HepG2 (cell line): ENCODE measurements around the gene MADCAM1. TPM values are rescaled to one million over a fixed set of nuclear protein-coding genes. Genes with fewer than 3 reads are reported as not detected.
A peak's percentile ranks its signal among the peaks of the same experiment; 100 is the strongest.

Source experiments
- CHCHD3 ChIP-seq: sonication (generic); formaldehyde crosslinking; IDR thresholded peaks from 2 replicates; pipeline ENCODE4 v1.8.0; 2022; ENCODE audit warnings: mild to moderate bottlenecking, missing genetic modification reagents, moderate library complexity
- DMTF1 ChIP-seq: sonication (generic); formaldehyde crosslinking; IDR thresholded peaks from 2 replicates; pipeline ENCODE4 v1.4.0; 2020; ENCODE audit warnings: mild to moderate bottlenecking, missing genetic modification reagents
- E2F5 ChIP-seq: sonication (generic); formaldehyde crosslinking; conservative IDR thresholded peaks from 2 replicates; pipeline ENCODE4 v1.4.0; 2020; ENCODE audit warnings: missing genetic modification reagents
- FOXO4 ChIP-seq: sonication (generic); formaldehyde crosslinking; conservative IDR thresholded peaks from 2 replicates; pipeline ENCODE4 v1.8.1; 2023; ENCODE audit warnings: missing genetic modification reagents
- FOXP4 ChIP-seq: sonication (generic); formaldehyde crosslinking; IDR thresholded peaks from 2 replicates; pipeline ENCODE4 v1.4.0; 2020; ENCODE audit warnings: missing genetic modification reagents
- MAZ ChIP-seq, 2 experiments: sonication (generic) in 1 of 2; formaldehyde crosslinking in 1 of 2; IDR thresholded peaks; 2 replicates each; pipeline versions ENCODE4 v1.5.0 to v1.6.1; 2012 to 2020; ENCODE audit warnings: low read depth in 2 of 2, mild to moderate bottlenecking in 2 of 2, borderline replicate concordance in 1 of 2, improper control_type of control experiment in 1 of 2, low read length in 1 of 2, missing genetic modification reagents in 1 of 2, moderate library complexity in 1 of 2
- NBN ChIP-seq: fragments of 450-650 bp; conservative IDR thresholded peaks from 2 replicates; pipeline ENCODE4 v1.6.1; 2017
- NFRKB ChIP-seq: fragments of 450-650 bp; IDR thresholded peaks from 2 replicates; pipeline ENCODE4 v1.6.1; 2017
- NFYB ChIP-seq: sonication (generic); formaldehyde crosslinking; IDR thresholded peaks from 2 replicates; pipeline ENCODE4 v1.4.0; 2020; ENCODE audit warnings: missing genetic modification reagents
- NR0B2 ChIP-seq: sonication (generic); formaldehyde crosslinking; IDR thresholded peaks from 2 replicates; pipeline ENCODE4 v1.4.0; 2020; ENCODE audit warnings: mild to moderate bottlenecking, missing genetic modification reagents
- SRSF1 ChIP-seq: fragments of 200-400 bp; formaldehyde crosslinking; optimal IDR thresholded peaks from 2 replicates; pipeline ENCODE3; 2017; ENCODE audit warnings: mild to moderate bottlenecking, low read depth, low read length, moderate library complexity
- TBL1XR1 ChIP-seq: fragments of 150-350 bp; IDR thresholded peaks from 2 replicates; pipeline ENCODE4 v1.6.1; 2014; ENCODE audit warnings: borderline replicate concordance, low read length; ENCODE audit not compliant: partially characterized antibody
- ZNF138 ChIP-seq: sonication (generic); formaldehyde crosslinking; IDR thresholded peaks from 2 replicates; pipeline ENCODE4 v1.5.0; 2020; ENCODE audit warnings: mild to moderate bottlenecking, low read depth, missing genetic modification reagents
- ZNF282 ChIP-seq: fragments of 450-650 bp; IDR thresholded peaks from 2 replicates; pipeline ENCODE4 v1.6.1; 2018; ENCODE audit not compliant: partially characterized antibody
- ZNF333 ChIP-seq: sonication (generic); formaldehyde crosslinking; IDR thresholded peaks from 2 replicates; pipeline ENCODE4 v1.4.0; 2020; ENCODE audit warnings: mild to moderate bottlenecking, missing genetic modification reagents, borderline replicate concordance
- ZNF350 ChIP-seq: sonication (generic); formaldehyde crosslinking; IDR thresholded peaks from 2 replicates; pipeline ENCODE4 v1.4.0; 2020; ENCODE audit warnings: mild to moderate bottlenecking, low read depth, missing genetic modification reagents, borderline replicate concordance
- ZXDC ChIP-seq: sonication (generic); formaldehyde crosslinking; IDR thresholded peaks from 2 replicates; pipeline ENCODE4 v1.5.0; 2020; ENCODE audit warnings: mild to moderate bottlenecking, missing genetic modification reagents
- polyA plus RNA-seq, 8 experiments: library from polyadenylated mRNA; depleted of rRNA in 3 of 8; stranded (reverse) in 7 of 8; unstranded in 1 of 8; fragments of >200 nt; fragmentation: Illumina TruSeq in 4 of 8; extraction: Trizol in 4 of 8; gene quantifications; 2 replicates each; pipeline versions ENCODE4 v1.2.1 to v1.2.3, GENCODE V29; 2011 to 2016; ENCODE audit warnings: low read depth in 4 of 8, missing spikeins in 1 of 8, mixed read lengths in 1 of 8; ENCODE audit not compliant: insufficient read depth in 1 of 8
- total RNA-seq, 5 experiments: library from RNA; depleted of rRNA; stranded (reverse); fragments of >200 nt; fragmentation: Illumina TruSeq; extraction: Trizol; gene quantifications; 2 replicates each; pipeline ENCODE4 v1.2.3, GENCODE V29; 2016; ENCODE audit warnings: low read depth in 1 of 5

The MADCAM1 gene
- total and polyA plus RNA-seq, 2 of the 13 experiments (the other 11 are each of a cell fraction or from before 2014, with no cell fraction given) = 0.29 to 0.33 TPM

GRCh38 chr19:485583-486236 is 10.6 kb upstream of the MADCAM1 start (continued):
- TF ChIP-seq FOXP4 (0 out of 2 replicates have a peak, but pooled peaks have one; percentile 18), ZNF333 (CRISPR knock-in tag) (no peak), NBN (no peak), DMTF1 (no peak), NFYB (no peak), ZXDC (CRISPR knock-in tag) (no peak), MAZ (IDR thresholded peaks at IDR 0.05; ENCODE audit: borderline replicate concordance, low read depth, low read length) (no peak), MAZ (CRISPR knock-in tag; IDR thresholded peaks at IDR 0.05; ENCODE audit: low read depth) (no peak), NFRKB (no peak), ZNF350 (CRISPR knock-in tag) (no peak), TBL1XR1 (no peak), SRSF1 (no peak), FOXO4 (CRISPR knock-in tag) (no peak), CHCHD3 (CRISPR knock-in tag) (no peak), ZNF138 (CRISPR knock-in tag) (no peak), NR0B2 (peak; percentile 21; the same call in 1 of the 2 replicates), ZNF282 (no peak), E2F5 (no peak)
